OCI-LY1 (cell line): ENCODE results near the gene DEPDC1B.

ENCODE experiments used
- CTCF ChIP-seq: fragments of 200-600 bp; sonication (generic), shearing (Covaris generic); IDR thresholded peaks from 2 replicates; pipeline ENCODE4 v1.5.1; 2017; ENCODE audit warnings: mild to moderate bottlenecking, antibody characterized with exemption, low read length, moderate library complexity, mixed read lengths
- EZH2 ChIP-seq: fragments of 200-600 bp; sonication (generic), shearing (Covaris generic); IDR thresholded peaks from 2 replicates; pipeline ENCODE4 v1.8.0; 2017; ENCODE audit warnings: borderline replicate concordance, mixed run types, mild to moderate bottlenecking, antibody characterized with exemption, low read length, moderate library complexity, mixed read lengths

GRCh38 chr5:60710362-60710761 lies 10.4 kb upstream of the DEPDC1B start:
- TF ChIP-seq CTCF: peak; percentile 10; the same call in 1 of the 2 replicates
- no peak for TF ChIP-seq EZH2
